Glutamatergic neuron (in vitro differentiated cells): Measurements from ENCODE around the gene PTPRH. TPM values are rescaled to one million over a fixed set of nuclear protein-coding genes. Genes with fewer than 3 reads are reported as not detected.

Experiments used
- DNase-seq: peaks from one replicate; pipeline ENCODE4 v3.0.0; 2022
- H3K27ac Mint-ChIP-seq: one replicate; pipeline ENCODE4 v1.8.0; 2020; ENCODE audit warnings: mild to moderate bottlenecking, mixed read lengths, inconsistent platforms; ENCODE audit not compliant: unreplicated experiment
- H3K27me3 Mint-ChIP-seq: one replicate; pipeline ENCODE4 v1.8.0; 2020; ENCODE audit warnings: mild to moderate bottlenecking, moderate library complexity, mixed read lengths, inconsistent platforms; ENCODE audit not compliant: unreplicated experiment
- H3K36me3 Mint-ChIP-seq: one replicate; pipeline ENCODE4 v1.8.0; 2020; ENCODE audit warnings: mild to moderate bottlenecking, mixed read lengths, inconsistent platforms; ENCODE audit not compliant: unreplicated experiment
- H3K4me1 Mint-ChIP-seq: one replicate; pipeline ENCODE4 v1.8.0; 2020; ENCODE audit warnings: mild to moderate bottlenecking, low read depth, mixed read lengths, inconsistent platforms; ENCODE audit not compliant: unreplicated experiment
- H3K4me3 Mint-ChIP-seq: one replicate; pipeline ENCODE4 v1.8.0; 2020; ENCODE audit warnings: mild to moderate bottlenecking, mixed read lengths, inconsistent platforms; ENCODE audit not compliant: unreplicated experiment
- H3K9me3 Mint-ChIP-seq: one replicate; pipeline ENCODE4 v1.8.0; 2020; ENCODE audit warnings: mild to moderate bottlenecking, moderate library complexity, mixed read lengths, inconsistent platforms; ENCODE audit not compliant: unreplicated experiment
- total RNA-seq: library from RNA; stranded (reverse); fragmentation: NEBNext Ultra II Directional; extraction: Animal tissue kit (Norgen Biotek cat#: 25700); gene quantifications from one replicate; pipeline ENCODE4 v1.2.1, GENCODE V29; 2021; ENCODE audit not compliant: unreplicated experiment
- TF ChIP-seq, protein P1 (sequence below): fragments of 200-600 bp; sonication (generic); IDR thresholded peaks from one replicate; pipeline ENCODE4 v1.5.0; 2021; ENCODE audit not compliant: partially characterized antibody, unreplicated experiment

PTPRH gene
- total RNA-seq, 1 donor from 2014 or later, result 7.4 TPM

DNA sequence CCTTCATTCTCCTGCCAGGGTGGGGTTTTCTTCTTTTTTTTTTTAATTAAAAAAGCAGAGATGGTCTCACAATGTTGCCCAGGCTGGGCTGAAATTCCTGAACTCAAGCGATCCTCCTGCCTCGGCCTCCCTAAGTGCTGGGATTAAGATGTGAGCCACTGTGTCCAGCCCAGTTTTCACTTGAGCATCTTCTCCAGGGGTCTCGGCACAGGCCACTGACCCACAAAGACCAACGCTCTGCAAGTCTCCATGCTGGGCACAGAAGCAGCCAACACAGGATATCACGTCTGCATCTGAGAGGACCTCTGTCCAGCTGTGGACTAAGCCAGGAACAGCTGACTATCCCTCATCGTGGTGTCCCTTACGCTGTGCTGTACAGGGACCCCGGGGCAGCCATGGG, 28.7 kb upstream of the PTPRH start:
- no peak for DNase-seq
- Mint-ChIP-seq H3K36me3 (no peaks in the 10 kb centered on the region), H3K4me1 (no peaks in the 10 kb centered on the region), H3K4me3 (no peak overlapping the region), H3K27ac (no peak overlapping the region), H3K27me3 (peaks cover 8% of the 10 kb centered on the region), H3K9me3 (peaks cover 2% of the 10 kb centered on the region)
- TF ChIP-seq, protein P1, sequence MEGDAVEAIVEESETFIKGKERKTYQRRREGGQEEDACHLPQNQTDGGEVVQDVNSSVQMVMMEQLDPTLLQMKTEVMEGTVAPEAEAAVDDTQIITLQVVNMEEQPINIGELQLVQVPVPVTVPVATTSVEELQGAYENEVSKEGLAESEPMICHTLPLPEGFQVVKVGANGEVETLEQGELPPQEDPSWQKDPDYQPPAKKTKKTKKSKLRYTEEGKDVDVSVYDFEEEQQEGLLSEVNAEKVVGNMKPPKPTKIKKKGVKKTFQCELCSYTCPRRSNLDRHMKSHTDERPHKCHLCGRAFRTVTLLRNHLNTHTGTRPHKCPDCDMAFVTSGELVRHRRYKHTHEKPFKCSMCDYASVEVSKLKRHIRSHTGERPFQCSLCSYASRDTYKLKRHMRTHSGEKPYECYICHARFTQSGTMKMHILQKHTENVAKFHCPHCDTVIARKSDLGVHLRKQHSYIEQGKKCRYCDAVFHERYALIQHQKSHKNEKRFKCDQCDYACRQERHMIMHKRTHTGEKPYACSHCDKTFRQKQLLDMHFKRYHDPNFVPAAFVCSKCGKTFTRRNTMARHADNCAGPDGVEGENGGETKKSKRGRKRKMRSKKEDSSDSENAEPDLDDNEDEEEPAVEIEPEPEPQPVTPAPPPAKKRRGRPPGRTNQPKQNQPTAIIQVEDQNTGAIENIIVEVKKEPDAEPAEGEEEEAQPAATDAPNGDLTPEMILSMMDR, result no peak

DNA sequence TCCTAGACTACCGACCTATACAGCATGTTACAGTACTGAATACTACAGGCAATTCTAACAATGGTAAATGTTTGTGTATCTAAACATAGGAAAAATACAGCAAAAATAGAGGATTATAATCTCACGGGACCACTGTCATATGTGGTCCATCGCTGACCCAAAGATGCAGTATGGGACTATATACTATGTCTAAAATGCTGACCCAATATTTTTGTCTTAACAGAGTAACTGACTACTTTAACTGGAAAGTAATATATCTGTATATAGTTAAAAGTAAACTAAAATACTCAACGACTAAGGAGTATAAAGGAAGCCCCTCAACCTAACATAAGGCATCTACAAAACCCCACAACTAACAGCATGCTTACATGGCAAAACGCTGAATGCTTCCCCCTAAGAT, 23.7 kb upstream of the PTPRH start:
- Mint-ChIP-seq H3K27me3 (peaks cover 8% of the 10 kb centered on the region), H3K36me3 (no peaks in the 10 kb centered on the region), H3K4me3 (no peak overlapping the region), H3K4me1 (peaks cover 2% of the 10 kb centered on the region), H3K9me3 (no peaks in the 10 kb centered on the region), H3K27ac (no peak overlapping the region)
- DNase-seq, result no peak
- TF ChIP-seq, protein P1, result no peak

DNA sequence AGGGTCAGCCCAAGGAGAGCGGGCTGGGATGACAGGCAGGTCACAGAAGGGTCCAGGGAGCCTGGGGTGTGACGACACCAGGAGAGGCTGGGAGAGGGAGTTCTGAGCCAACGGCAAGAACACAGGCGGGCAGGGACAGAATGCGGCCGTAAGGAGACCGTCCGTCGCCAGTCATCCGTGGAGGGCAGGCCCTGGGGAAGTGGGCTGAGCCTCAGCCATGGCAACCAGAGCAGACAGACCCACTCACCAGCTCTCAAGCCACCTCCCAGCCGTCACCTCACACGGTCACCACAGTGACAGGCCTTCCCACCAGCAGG, 22.9 kb upstream of the PTPRH start:
- Mint-ChIP-seq H3K27ac (no peak overlapping the region), H3K4me1 (peaks cover 2% of the 10 kb centered on the region), H3K4me3 (no peak overlapping the region), H3K9me3 (no peaks in the 10 kb centered on the region), H3K36me3 (no peaks in the 10 kb centered on the region), H3K27me3 (peaks cover 10% of the 10 kb centered on the region)
- no peak for DNase-seq
- TF ChIP-seq, protein P1, result no peak

DNA sequence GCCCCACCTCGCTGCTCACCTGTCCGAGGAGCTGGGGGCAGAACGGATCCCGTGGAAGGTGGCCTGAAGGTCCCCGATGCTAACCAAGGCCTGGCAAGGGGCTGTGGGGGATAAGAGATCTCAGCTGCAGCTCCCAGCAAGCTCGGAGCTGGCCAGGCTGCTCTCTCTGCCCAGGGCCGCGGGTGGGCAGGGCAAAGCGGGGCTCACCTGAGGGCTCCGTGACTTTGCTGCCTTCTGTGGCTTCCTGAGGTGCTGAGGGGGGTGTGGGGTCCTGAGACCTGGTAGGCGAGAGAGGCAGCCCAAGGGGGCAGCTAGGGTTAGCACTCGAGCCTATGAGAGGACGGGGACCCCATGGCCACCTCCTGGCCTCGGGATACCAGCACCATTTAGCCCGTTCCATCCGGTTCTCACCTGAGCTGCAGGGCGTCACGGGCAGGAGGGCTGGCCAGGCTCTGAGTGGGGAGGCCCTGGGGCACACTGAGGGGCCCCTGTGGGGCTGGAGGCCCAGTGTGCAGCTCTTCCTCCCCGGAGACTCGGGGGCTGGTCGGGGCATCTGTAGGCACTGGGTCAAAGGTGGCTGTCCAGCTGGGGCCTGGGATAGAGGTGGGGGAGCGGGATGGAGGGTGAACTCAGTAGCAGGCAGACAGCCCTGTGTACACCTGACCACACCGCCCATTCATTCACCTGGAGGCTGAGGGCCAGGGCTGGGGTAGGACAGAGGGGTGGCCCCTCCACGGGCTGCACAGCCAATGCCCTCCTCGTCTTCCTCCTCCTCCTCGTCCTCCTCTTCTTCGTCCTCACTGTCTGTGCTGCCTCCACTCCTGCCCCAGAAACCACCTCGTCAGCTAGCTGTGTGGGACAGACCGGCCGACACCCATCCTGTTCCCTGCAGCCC, 22.3 kb upstream of the PTPRH start:
- H3K36me3 Mint-ChIP-seq, result no peaks in the 10 kb centered on the region
- H3K27me3 Mint-ChIP-seq, result peaks cover 11% of the 10 kb centered on the region

DNA sequence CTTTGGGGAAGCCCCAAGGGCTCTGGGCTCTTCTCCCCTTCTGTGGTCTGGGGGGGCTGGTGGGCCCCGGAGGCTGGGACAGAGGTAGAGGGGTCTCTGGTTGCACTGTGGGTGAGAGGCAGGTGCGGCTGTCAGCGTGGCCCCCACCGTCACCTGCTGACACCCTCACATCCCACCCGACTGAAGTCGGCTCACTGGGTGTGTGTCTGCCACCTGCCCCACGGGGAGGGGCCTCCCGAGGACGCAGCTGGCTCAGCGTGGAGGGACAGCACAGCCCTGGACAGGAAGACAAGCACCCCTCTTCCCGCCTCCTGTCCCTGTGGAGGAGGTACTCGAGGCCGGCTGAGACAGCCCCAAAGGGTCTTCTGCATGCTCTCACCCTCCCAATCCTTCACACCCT, 21.5 kb upstream of the PTPRH start:
- Mint-ChIP-seq H3K9me3 (peaks cover 4% of the 10 kb centered on the region), H3K36me3 (no peaks in the 10 kb centered on the region), H3K27me3 (peaks cover 12% of the 10 kb centered on the region), H3K4me1 (peaks cover 4% of the 10 kb centered on the region), H3K27ac (no peak overlapping the region), H3K4me3 (no peak overlapping the region)
- TF ChIP-seq, protein P1, result no peak
- no peak for DNase-seq

More for the DNA sequence above, 22.3 kb upstream of the PTPRH start:
- no peak for DNase-seq
- Mint-ChIP-seq H3K4me1 (peaks cover 2% of the 10 kb centered on the region), H3K9me3 (peaks cover 2% of the 10 kb centered on the region), H3K27ac (no peak overlapping the region), H3K4me3 (no peak overlapping the region)
- TF ChIP-seq, protein P1, result no peak
